SU-DHL-6 (cell line): Measurements from ENCODE around the gene TERB2.
"Not testable (repeated sequence)": the region's sequence is repeated elsewhere in the genome, so short reads cannot be mapped to it uniquely, and the experiment has no call there.

Experiments used
- H2AFZ ChIP-seq: fragments of 200-600 bp; sonication (generic); 2 replicates; pipeline ENCODE4 v1.6.1; 2014; ENCODE audit warnings: low read depth, mild to moderate bottlenecking, moderate library complexity, mixed read lengths, antibody characterized with exemption, low read length; ENCODE audit not compliant: severe bottlenecking
- H3F3A ChIP-seq: fragments of 200-600 bp; shearing (Covaris generic); 2 replicates; pipeline ENCODE4 v1.6.0; 2016; ENCODE audit warnings: antibody characterized with exemption, mild to moderate bottlenecking; ENCODE audit not compliant: insufficient read depth
- H3K27ac ChIP-seq: fragments of 200-600 bp; sonication (generic); 2 replicates; pipeline ENCODE4 v1.5.1; 2016; ENCODE audit warnings: low read depth, mild to moderate bottlenecking, low read length, moderate library complexity, mixed read lengths
- H3K27me3 ChIP-seq: fragments of 200-600 bp; sonication (generic), shearing (Covaris generic); 2 replicates; pipeline ENCODE4 v1.6.0; 2014; ENCODE audit warnings: mild to moderate bottlenecking, low read length
- H3K36me3 ChIP-seq: fragments of 200-600 bp; sonication (generic); 2 replicates; pipeline ENCODE4 v1.6.1; 2014; ENCODE audit warnings: mild to moderate bottlenecking, low read length, mixed read lengths
- H3K4me2 ChIP-seq: fragments of 300-600, 200-600 bp; shearing (Covaris generic), sonication (generic); 2 replicates; pipeline ENCODE4 v1.6.0; 2014; ENCODE audit warnings: low read length, low read depth, mild to moderate bottlenecking; ENCODE audit not compliant: poor library complexity, severe bottlenecking
- H3K4me3 ChIP-seq: fragments of 200-600 bp; sonication (generic); 2 replicates; pipeline ENCODE4 v1.5.1; 2014; ENCODE audit warnings: antibody characterized with exemption, low read length, mild to moderate bottlenecking, mixed read lengths; ENCODE audit not compliant: insufficient read depth, poor library complexity, severe bottlenecking
- H3K79me2 ChIP-seq: fragments of 200-600 bp; sonication (generic); 2 replicates; pipeline ENCODE4 v1.6.1; 2014; ENCODE audit warnings: mild to moderate bottlenecking, low read length, moderate library complexity; ENCODE audit not compliant: insufficient read depth
- H3K9ac ChIP-seq: fragments of 200-600 bp; sonication (generic); 2 replicates; pipeline ENCODE4 v1.7.0; 2014; ENCODE audit warnings: mild to moderate bottlenecking, low read length
- H3K9me2 ChIP-seq: fragments of 200-600 bp; sonication (generic); replicated peaks from 2 replicates; pipeline ENCODE4 v1.6.1; 2014; ENCODE audit warnings: low read length; ENCODE audit not compliant: insufficient read depth
- H3K9me3 ChIP-seq: fragments of 200-600 bp; sonication (generic); 2 replicates; pipeline ENCODE4 v1.6.1; 2014; ENCODE audit warnings: low read length, mixed read lengths; ENCODE audit not compliant: insufficient read depth
- H4K20me1 ChIP-seq: fragments of 200-600 bp; sonication (generic); 2 replicates; pipeline ENCODE4 v1.6.1; 2014; ENCODE audit warnings: low read depth, mild to moderate bottlenecking, antibody characterized with exemption, low read length, moderate library complexity, mixed read lengths
- EZH2phosphoT487 ChIP-seq: fragments of 200-600 bp; sonication (generic), shearing (Covaris generic); conservative IDR thresholded peaks from 2 replicates; pipeline ENCODE4 v1.6.1; 2018; ENCODE audit warnings: mild to moderate bottlenecking, antibody characterized with exemption, low read length, moderate library complexity, mixed read lengths
- TF ChIP-seq, protein P1 (sequence below): fragments of 200-600 bp; sonication (generic); IDR thresholded peaks from one replicate; pipeline ENCODE4 v1.5.1; 2017; ENCODE audit warnings: antibody characterized with exemption, mild to moderate bottlenecking, low read length, moderate library complexity; ENCODE audit not compliant: insufficient read depth, poor library complexity, severe bottlenecking

The TERB2 gene, protein sequence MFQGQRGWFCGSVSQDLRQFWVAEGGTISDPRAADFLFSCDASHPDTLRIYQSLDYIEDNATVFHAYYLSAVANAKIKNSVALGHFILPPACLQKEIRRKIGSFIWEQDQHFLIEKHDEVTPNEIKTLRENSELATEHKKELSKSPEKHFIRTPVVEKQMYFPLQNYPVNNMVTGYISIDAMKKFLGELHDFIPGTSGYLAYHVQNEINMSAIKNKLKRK

DNA sequence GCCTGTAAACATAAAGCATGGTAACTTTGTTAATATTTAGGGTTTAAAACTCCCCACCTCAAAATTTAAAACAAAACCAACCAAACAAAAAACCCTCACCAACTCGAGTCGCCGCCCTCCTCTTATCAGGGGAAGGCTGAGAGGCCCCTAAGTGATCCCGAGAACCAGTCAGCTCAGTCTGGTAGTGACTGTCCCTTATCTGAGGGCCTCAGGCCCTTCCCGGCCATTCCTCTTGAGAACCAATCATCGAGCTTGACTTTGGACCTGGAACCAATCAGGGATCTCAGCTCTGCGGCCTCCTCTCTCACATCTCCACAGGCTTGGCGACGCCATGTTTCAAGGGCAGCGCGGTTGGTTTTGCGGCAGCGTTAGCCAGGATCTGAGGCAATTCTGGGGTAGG is at the start of gene TERB2:
Gene TERB2 (plus strand): TSS at position 300 of the 400 bp plus-strand sequence. CDS start 32 bp downstream, at position 332.
- H3K36me3 ChIP-seq, result no peaks in the 10 kb centered on the region
- no peaks in the 10 kb centered on the region for H3K9me3 ChIP-seq
- TF ChIP-seq EZH2phosphoT487, result no peak
- TF ChIP-seq, protein P1, sequence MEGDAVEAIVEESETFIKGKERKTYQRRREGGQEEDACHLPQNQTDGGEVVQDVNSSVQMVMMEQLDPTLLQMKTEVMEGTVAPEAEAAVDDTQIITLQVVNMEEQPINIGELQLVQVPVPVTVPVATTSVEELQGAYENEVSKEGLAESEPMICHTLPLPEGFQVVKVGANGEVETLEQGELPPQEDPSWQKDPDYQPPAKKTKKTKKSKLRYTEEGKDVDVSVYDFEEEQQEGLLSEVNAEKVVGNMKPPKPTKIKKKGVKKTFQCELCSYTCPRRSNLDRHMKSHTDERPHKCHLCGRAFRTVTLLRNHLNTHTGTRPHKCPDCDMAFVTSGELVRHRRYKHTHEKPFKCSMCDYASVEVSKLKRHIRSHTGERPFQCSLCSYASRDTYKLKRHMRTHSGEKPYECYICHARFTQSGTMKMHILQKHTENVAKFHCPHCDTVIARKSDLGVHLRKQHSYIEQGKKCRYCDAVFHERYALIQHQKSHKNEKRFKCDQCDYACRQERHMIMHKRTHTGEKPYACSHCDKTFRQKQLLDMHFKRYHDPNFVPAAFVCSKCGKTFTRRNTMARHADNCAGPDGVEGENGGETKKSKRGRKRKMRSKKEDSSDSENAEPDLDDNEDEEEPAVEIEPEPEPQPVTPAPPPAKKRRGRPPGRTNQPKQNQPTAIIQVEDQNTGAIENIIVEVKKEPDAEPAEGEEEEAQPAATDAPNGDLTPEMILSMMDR, result no peak
- no peak within 1 kb of the TSS for H3K27ac ChIP-seq
- H4K20me1 ChIP-seq, result no peaks in the 10 kb centered on the region
- no peak within 1 kb of the TSS for H3K9ac ChIP-seq
- H3K9me2 ChIP-seq, result no peaks in the 10 kb centered on the region
- H2AFZ ChIP-seq, result no peak within 1 kb of the TSS
- no peak within 1 kb of the TSS for H3K4me3 ChIP-seq
- H3F3A ChIP-seq, result no peaks in the 10 kb centered on the region
- no peak within 1 kb of the TSS for H3K4me2 ChIP-seq
- H3K79me2 ChIP-seq, result no peaks in the 10 kb centered on the region
- no peaks in the 10 kb centered on the region for H3K27me3 ChIP-seq

DNA sequence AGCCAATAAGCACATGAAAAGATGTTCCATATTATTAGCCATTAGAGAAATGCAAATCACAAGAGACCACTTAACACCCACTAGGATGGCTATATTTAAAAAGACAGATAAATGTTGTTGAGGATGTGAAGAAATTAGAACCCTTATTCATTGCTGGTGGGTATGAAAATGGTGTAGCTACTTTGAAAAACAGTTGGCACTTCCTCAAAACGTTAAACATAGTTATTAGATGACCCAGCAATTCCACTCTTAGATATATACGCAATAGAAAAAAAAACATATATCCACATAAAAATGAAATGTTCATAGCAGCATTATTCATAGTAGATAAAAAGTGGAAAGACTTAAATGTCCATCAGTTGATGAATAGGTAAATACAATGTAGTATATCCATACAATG is 47.1 kb upstream of the TERB2 start:
- Histone ChIP-seq H3K4me2 (no peak overlapping the region), H3K9me3 (no peaks in the 10 kb centered on the region), H3K36me3 (no peaks in the 10 kb centered on the region), H3K27ac (no peak overlapping the region), H3K9ac (no peak overlapping the region), H4K20me1 (no peaks in the 10 kb centered on the region), H3F3A (no peaks in the 10 kb centered on the region), H3K9me2 (no peaks in the 10 kb centered on the region), H3K27me3 (no peaks in the 10 kb centered on the region), H2AFZ (no peak overlapping the region), H3K79me2 (no peaks in the 10 kb centered on the region), H3K4me3 (no peak overlapping the region)
- TF ChIP-seq EZH2phosphoT487, result no peak

DNA sequence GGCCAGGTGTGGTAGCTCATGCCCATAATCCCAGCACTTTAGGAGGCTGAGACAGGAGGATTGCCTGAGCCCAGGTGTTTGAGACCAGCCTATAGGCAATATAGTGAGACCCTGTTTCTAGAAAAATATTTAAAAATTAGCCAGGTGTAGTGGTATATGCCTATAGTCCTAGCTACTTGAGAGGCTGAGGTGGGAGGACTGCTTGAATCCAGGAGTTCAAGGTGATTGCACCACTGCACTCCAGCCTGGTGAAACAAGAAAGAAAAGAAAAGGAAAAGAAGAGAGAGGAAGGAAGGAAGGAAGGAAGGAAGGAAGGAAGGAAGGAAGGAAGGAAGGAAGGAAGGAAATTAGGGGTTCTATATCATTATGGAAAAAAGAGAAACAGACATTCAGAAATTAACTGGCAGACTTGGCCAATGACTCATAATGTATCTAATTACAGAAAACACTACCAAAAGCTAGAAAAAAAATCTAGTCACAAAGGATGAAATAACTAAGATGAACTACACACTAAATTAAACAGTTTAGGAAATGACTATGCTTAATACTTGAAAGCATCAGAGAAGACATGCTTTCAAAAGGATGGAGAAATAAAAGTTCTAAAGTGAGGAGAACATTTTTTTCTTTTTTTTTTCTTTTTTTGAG is 45.4 kb upstream of the TERB2 start:
- H3K27ac ChIP-seq, result no peak overlapping the region
- no peak overlapping the region for H3K4me3 ChIP-seq
- no peaks in the 10 kb centered on the region for H4K20me1 ChIP-seq
- H3K4me2 ChIP-seq, result no peak overlapping the region
- H3K36me3 ChIP-seq, result no peaks in the 10 kb centered on the region
- no peak overlapping the region for H3K9ac ChIP-seq
- TF ChIP-seq, protein P1, result no peak
- TF ChIP-seq EZH2phosphoT487, result no peak
- no peaks in the 10 kb centered on the region for H3F3A ChIP-seq
- no peaks in the 10 kb centered on the region for H3K9me2 ChIP-seq
- H3K79me2 ChIP-seq, result no peaks in the 10 kb centered on the region
- H3K9me3 ChIP-seq, result no peaks in the 10 kb centered on the region
- no peaks in the 10 kb centered on the region for H3K27me3 ChIP-seq
- no peak overlapping the region for H2AFZ ChIP-seq

DNA sequence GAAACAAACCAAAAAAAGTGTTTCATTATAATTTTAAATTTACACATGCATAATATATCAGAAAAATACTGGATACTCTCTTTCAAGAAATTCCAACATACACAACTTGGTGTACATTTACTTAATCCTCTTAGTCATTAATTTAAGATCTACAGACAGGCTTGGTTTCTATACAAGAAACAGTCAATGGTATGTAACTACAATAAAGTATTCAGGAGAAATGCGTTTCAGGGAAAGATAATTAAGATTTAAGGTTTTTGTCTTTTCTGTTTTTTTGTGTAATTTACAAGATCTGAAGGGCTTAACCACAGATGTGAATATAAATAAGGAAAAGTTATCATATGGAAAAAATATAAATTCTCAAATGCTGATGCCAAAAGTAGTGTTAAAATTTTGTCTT is 44.3 kb upstream of the TERB2 start:
- H3K9me3 ChIP-seq, H3F3A ChIP-seq, H3K9me2 ChIP-seq, H4K20me1 ChIP-seq, H3K27me3 ChIP-seq, H3K9ac ChIP-seq, H3K4me2 ChIP-seq, H3K27ac ChIP-seq, H3K36me3 ChIP-seq, H2AFZ ChIP-seq, H3K79me2 ChIP-seq, H3K4me3 ChIP-seq: not testable (repeated sequence)

DNA sequence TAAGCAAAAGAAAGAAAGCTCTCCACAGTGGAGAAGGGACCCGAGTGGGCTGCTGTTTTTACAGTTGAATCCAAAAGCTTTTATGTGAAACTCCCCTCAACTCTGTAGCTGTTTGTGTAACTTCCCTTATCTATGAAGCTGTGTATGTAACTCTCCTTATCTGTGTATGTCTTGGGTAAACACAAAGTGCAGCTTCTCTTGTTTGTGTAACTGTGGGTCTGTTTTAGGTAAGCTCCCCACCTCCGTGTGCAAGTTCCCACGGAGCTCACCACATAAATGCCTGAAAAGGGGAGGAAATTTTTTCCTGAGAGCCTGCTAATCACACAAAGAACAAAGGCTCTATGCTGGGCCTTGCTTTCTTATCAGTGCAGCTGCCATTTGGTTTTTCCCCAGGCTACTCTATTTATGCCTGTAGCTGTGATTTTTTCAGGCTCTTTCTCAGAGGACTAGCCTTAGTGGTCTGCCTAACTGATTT is 43.5 kb upstream of the TERB2 start:
- H2AFZ ChIP-seq, H3K9me2 ChIP-seq, H3K27ac ChIP-seq, H3K9ac ChIP-seq, H3K79me2 ChIP-seq, H3K4me2 ChIP-seq, H3K9me3 ChIP-seq, H3K27me3 ChIP-seq, H3K4me3 ChIP-seq, H3F3A ChIP-seq, H4K20me1 ChIP-seq, H3K36me3 ChIP-seq: not testable (repeated sequence)
